Medulla oblongata (tissue), 1 donor: ENCODE data around the gene TIGD4.
"Not testable (repeated sequence)": the region's sequence is repeated elsewhere in the genome, so short reads cannot be mapped to it uniquely, and the experiment has no call there.

Experiments used
- DNase-seq: peaks from one replicate; pipeline ENCODE4 v3.0.0-alpha.2; 2015; ENCODE audit errors: extremely low spot score

The TIGD4 gene

DNA sequence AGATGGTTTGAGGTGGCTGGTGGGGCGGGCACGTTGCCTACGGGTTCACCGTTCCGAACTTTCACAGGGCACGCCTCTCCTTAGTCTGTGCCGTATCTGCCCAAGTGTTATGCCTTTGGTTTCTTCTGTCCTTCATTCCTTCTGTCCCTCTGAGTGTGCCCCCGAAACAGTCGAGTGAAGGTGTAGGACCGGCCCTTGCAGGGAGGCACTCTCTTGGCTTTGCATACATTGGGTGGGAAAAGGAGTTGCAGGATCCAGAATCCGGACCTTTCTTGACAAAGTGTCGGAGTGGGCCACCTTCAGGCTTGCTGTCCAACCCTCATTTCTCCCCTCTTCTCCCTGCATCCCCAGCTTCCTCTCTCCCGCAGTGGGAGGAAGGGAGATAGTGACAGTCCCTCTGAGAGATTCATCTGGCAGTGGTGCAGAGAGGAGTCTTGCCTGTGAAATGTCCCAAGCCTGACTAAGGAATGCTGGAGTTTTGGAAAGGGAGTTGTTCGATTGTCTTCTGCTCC is 793 bp upstream of the TIGD4 start:
- DNase-seq: peak; percentile 53

DNA sequence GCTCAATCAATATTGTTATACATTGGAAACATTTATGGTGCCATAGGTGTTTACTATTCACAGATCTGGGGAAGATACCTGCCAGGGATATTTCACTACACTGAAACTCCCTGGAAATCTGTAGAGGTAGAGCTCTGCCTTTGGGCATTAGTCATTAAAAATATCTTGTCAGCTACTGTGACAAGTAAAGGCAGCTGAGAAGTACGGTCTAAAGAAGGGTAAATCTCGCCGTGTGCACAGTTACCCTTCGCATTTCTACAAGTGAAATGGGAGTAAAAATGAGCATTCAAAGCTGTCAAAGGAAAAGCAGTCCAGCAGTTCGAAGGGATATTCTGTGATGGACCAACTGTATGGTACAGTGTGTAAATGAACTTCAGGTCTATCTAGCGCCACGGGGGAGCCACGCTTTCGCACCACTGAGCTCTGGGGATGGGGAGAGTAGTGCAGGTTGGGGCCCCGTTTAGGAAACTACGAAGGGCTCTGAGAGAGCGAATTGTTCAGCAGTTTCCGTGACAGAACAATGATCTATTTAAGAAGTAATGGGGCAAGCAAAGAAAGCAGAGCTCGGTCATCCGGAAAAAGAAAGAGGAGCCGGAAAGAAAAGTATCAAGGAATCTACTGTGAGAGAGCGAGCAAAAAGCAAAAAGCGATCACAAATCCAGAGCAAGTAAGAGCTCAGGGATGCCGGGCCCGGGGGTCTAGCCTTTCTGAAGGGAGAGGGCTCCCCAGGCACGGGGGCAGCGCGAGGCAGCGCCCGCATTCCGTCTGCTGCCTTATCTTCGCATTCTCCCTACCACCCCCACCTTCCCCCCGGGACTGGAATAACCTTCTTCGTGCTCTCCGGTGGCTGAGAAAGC is 646 bp downstream of the TIGD4 start:
- peak; percentile 62 for DNase-seq

DNA sequence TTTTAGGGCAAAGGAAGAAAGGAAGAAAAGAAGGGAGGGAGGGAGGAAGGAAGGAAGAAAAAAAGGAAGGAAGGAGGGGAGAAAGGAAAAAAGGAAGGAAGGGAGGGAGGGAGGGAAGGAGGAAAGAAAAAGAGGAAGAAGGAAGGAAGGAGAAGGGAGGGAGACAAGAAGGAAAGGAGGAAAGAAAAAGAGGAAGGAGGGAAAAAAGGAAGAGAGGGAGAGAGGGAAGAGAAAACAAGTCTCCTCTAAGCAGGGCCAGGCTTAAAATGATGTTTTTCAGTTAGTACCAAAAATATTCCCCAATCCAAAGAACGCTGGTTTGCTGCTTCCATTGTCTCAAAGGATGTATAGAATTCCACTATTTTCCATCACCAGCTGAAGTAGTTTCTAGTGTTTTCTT is 2.0 kb downstream of the TIGD4 start:
- DNase-seq: no peak

DNA sequence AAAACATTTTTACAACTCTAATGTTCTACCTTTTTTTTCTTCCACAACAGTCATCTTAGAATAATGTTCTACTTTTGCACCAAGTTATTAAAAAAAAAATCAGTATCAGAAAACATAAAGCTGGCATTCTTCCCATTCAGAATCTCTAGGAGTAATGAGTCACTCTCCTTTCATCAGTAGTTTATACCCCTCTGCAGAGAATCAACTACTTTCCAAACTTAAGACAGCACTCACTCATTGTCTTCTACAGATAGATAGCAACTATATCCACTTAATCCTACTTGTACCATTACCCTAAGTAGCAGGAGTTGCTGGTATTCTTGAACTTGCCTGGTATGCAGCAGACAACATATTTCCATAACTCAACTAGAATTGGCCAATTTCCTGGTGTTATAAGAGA is 3.2 kb downstream of the TIGD4 start:
- no peak for DNase-seq

DNA sequence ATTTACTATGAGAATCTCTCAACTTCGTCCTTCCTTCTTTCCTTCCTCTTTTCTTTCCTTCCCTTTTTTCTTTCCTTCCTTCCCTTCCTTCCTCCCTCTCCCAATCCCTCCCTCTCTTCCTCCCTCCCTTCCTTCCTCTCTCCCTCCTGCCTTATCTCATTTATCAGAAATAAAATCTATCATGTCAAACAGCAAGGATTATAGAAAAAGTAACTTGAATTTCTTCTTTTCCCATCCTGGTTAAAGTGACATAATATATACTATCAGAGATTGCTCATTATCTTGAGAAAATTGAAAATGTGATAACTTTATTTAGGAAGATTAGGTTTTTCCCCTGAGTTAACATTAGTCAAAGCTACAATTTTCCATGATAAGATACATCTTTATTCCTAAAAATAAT is 5.6 kb downstream of the TIGD4 start:
- DNase-seq: no peak

DNA sequence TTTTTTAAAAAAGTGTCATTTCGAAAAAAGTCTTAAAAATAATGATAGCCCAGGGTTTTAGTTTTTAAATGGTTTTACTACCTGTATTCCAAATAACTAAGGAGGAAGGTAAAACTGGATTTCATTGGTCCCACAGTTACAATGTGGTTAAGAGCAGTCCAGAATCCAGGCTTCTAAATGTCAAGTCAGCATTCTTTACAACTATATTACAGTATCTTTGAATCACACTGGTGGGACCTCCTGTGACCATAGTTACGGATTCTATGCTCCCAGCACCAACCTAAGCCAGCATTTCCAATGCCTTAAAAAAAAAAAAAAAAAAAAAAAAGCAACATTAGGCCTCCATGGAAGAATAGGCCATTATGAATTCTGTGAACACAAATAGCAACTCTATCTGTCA is 6.2 kb downstream of the TIGD4 start:
- DNase-seq: no peak

DNA sequence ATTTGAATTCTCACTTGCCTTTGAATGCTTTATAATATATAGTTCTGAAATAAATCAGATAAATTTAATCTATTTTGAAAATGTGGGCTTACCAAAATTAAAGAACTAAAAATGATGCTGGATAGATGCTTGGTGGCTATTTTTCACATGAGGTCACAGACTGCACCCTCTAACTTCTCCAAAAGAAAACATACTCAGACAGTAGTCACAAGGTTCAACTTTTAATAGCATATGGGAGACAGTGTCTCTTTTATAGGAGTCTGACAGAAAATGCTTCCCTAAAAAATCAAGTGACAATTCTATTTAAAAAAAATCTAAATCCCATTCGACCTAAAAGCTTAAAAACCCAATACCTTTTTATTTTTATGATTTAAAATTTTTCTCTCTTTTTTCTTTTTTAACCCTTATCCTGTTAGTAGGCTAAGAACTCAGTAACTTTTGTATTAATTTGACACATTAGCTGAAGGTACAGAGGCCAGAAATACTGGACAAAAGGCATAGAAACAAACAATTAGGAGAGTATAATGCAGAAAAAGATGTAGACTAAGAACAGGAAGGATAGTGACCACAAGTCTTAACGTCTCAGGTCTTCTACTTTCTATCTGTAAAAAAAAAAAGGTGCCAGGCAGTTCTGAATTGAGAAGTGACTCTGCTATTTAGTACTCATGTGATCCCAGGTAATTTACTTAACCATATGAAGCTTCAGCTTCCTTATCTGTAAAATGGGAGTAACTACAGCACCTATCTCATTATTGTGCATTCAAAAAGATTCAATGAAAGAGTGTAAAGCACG is 7.6 kb downstream of the TIGD4 start:
- DNase-seq: peak; percentile 82

DNA sequence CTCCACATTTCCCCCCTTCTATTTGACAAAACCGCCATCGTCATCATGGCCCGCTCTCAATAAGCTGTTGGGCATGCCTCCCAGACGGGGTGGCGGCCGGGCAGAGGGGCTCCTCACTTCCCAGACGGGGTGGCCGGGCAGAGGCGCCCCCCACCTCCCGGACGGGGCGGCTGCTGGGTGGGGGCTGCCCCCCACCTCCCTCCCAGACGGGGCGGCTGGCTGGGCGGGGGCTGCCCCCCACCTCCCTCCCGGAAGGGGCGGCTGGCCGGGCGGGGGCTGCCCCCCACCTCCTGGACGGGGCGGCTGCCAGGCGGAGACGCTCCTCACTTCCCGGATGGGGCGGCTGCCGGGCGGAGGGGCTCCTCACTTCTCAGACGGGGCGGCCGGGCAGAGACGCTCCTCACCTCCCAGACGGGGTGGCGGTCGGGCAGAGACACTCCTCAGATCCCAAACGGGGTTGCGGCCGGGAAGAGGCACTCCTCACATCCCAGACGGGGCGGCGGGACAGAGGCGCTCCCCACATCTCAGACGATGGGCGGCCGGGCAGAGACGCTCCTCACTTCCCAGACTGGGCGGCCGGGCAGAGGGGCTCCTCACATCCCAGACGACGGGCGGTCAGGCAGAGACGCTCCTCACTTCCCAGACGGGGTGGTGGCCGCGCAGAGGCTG is 14.3 kb downstream of the TIGD4 start:
- DNase-seq: not testable (repeated sequence)

DNA sequence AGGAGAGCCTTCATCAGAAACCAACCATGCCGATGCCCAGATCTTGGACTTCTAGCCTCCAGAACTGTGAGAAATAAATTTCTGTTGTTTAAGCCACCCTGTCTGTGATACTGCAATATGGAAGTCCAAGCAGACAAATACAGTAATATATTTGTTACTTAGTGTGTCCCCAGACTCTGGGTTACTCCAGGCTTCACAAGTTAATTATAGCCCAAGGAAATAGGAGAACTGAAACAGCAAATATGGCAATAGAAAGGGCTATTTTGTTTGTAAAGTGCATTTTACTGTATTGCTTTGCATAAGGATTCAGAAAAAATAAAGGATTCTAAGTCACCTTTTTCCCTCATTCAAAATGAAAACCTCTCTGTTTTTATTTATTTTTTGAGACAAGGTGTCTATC is 15.7 kb downstream of the TIGD4 start:
- DNase-seq: peak; percentile 48

DNA sequence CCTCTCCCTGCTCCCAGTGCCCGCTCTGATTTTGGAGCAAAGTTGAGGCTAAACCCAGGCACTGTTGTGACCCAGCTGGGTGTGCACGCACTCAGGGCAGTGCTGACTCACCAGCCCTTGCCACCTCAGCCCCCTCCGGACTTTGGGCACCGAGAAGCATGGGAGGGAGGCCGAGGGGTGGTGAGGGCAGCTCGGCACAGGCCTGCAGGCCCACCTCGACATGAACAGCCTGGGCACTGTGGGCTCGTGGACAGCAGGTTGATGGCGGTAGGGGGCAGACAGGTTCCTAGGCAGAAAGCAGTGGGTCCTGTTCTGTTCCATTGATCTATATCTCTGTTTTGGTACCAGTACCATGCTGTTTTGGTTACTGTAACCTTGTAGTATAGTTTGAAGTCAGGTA is 30.9 kb downstream of the TIGD4 start:
- DNase-seq: no peak

DNA sequence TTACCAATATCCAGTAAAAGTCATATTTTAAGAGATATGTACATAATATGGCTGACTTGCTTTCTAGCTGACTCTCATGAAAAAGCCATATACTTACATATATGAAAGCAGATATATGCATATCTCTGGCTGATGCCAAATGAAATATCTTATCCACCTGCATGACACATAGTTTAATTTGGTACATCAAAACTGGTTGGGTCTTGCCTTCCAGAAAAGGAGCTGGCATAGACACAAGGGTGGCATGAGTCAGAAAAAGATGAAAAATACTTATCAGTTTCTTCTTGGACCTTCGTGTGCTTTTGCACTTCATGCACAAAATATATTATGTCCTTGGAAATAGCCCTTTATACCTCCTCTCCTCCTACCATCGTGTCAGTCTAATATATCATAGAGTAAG is 32.1 kb downstream of the TIGD4 start:
- no peak for DNase-seq

DNA sequence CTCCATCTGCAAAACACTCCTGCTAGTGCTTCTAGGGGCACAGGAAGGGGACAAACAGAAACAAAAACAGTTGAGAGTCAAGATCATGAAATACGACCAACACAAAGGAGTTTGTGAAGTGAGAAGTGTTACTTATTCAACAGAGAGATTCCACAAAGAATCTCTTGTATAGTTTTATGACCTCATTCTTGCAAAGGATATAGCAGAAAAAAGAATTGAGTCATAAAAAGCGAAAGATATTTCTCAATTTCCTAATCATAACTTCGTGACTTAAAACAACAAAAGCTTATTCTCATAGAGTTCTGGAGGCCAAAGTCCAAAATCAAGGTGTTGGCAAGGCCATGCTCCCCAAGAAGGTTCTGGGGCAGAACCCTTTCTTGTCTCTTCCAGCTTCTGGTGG is 40.7 kb downstream of the TIGD4 start:
- no peak for DNase-seq

DNA sequence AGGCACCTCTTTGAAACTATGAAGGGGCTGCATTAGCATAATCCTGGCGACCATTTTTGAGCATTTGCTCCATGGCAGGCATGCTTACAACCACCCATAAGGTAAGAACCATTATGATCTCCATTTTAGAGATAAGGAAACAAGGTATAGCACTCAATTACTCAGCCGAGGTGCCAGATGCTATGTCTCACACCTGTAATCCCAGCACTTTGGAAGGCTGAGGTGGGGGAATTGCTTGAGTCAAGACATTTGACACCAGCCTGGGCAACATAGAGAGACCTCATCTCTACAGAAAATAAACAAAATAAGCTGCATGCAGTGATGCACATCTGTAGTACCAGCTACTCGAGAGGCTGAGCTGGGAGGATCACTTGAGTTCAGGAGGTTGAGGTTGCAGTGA is 43.6 kb downstream of the TIGD4 start:
- no peak for DNase-seq

DNA sequence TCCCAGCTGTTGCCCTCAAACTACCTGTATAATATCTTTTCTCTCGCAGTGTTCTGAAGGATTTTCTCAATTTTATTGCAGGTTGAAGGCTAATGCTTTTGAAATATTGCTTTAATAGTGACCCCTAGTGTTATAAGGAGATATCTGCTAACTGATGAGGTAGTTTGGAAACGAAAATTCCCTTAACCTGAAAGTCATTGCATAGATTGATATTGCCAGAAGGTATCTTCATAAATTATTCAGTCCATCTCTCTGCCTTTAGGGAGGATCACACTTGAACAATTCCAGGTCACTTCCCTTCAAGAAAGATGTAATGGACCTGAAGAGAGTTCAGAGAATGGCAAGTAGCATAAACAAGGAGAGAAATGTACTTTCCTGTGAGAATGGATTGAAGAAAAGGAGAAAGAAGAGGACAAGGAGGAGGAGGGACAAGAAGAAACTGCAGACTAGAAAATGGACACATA is 44.1 kb downstream of the TIGD4 start:
- peak; percentile 33 for DNase-seq

DNA sequence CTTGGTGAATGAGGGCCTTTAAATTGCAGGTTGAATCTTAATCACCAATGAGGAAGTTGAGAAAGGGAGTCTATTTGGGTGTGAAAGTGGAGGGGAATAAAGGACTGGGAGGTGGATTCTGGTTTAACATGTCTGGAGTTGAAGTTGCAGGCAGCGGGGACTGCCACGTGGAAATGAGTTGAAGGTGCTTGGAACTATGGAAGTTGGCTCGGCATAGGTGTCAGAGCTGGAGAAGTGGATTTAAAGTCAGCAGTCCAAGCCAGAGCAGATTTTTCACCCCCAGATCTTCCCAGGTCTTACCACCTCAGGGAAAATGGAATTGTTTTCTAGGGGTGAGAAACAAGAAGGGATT is 44.9 kb downstream of the TIGD4 start:
- DNase-seq: no peak

DNA sequence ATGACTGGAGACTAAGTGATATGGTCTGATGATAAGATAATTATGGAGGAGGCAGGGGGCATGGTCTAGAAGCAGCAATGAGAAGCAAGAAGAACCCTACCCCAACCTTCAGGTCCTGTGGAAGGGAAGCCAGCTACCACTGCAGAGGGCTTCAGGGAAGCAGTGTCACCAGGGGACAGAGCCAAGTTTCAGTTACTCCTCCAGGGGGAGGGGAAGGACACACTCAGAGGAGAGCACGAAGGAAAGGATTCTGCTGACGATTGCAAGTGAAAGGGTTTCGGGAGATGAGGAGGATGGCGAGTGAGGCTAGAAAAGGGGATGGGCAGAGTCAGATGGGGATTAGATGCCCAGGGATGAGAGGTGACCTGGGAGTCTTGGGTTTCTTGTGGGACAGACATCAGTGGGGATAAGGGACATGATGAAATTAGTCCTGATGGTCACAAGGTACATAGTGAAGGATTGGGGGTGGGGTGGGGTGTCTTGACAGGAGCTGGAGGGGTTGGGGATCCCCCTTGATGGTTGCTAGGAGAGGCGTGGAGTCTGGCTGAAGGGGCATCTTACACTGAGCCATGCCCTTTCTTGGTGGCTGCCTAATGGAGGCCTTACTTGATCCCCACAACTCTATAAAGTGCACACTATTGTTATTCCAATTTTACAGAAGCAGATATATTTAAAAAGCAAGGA is 45.4 kb downstream of the TIGD4 start:
- peak; percentile 11 for DNase-seq

DNA sequence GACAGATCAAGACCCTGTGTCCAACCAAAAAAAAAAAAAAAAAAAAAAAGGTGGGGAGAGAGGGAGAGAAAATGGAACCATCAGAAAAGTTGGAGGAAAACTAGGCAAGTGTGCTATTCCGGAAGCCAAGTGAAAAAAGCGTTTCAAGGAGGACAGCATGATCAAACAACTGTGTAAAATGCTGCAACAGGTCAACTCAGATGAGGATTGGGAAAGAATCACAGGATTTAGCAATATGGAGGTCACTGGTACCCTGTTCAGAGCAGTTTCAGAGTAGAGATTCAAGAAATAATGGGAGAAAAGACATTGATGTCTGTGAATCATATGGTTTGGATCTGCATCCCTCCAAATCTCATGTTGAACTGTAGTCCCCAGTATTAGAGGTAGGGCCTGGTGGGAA is 47.5 kb downstream of the TIGD4 start:
- DNase-seq: no peak

DNA sequence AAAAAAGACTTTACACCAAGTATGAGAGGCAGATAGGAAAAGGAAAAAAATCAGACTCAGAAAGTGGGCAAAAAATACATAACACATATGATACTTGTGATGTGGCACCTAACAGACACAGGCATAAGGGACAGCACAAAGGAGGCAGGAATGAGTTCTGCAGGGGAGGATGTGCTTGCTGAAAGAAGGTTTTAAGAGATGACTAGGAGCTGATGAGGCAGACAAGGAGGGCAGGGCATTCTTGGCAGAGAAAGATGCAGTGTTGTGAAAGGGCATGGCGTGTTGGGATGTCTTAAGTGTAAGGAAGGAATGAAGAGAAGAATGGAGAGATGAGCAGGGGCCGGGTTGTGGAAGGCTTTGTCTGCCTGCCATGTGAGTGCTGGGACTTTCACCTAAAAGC is 50.1 kb downstream of the TIGD4 start:
- DNase-seq: no peak

DNA sequence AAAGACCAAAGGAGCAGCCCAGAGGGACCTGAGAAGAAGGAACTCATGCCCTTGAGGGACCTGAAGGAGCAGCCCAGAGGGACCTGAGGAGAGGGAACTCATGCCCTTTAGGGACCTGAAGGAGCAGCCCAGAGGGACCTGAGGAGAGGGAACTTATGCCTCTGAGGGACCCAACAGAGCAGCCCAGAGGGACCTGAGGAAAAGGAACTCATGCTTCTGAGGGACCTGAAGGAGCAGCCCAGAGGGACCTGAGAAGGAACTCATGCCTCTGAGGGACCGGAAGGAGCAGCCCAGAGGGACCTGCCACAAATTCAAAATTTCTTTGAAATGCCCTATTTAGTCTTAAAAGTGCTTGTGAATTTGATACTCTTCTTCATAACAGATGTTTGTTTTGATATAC is 51.2 kb downstream of the TIGD4 start:
- DNase-seq: no peak

DNA sequence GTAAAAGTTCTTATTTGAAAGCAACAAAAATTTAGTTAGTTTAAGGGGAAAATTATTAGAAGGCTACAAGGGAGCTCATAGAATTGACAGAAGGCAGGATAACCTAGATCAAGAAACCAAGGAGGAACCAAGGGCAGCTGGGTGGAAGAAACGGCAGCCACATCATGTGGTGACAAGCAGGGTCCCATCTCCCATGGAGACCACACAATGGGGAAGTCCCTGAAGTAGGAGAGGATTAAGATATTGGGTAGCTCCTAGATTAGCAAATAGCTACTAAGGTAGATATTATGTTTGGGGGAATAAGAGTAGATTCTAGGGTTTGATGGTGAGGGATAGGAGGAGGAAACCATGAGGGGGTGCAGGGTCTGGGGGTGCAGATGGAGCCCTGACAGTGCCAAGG is 51.7 kb downstream of the TIGD4 start:
- DNase-seq: peak; percentile 12

DNA sequence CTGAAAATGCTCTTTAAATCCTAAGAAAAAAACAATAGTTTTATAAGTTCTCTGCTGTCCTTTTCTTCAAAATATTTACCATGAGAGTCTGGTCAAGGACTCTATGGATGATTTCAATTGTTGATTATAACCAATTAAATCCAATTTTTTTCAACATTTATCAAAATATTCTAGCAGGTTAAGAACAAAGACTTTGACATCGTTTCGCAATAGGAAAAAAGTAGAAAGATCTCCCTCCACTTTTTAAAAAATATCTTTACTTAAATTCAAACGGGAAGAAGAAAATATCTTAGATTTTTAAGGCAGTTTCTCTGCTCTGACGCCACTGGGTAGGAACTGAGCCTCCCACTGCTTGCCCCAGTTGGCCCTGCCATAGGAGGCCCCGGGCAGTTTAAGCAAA is 55.0 kb downstream of the TIGD4 start:
- no peak for DNase-seq

DNA sequence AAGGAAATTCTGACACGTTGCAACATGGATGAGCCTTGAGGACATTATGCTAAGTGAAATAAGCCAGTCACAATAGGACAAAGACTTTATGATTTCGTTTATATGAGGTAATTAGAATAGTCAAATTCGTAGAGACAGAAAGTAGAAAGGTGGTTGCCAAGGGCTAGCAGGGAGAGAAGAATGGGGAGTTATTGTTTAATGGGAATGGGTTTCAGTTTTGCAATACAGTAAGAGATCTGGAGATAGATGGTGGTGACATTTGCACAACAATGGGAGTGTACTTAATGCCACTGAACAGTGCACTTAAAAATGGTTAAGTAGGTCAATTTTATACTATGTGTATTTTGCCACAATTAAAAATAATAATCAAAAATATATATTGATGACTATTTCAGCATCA is 56.3 kb downstream of the TIGD4 start:
- no peak for DNase-seq
